Gastroesophageal sphincter (tissue), 4 donors: ENCODE results near the gene NTHL1. TPM values are rescaled to one million over a fixed set of nuclear protein-coding genes. Genes with fewer than 3 reads are reported as not detected.

Experiments used
- ATAC-seq: fragments of 150-250 bp; one replicate; pipeline ENCODE4 v1.9.1; 2016; ENCODE audit warnings: mild to moderate bottlenecking, moderate library complexity
- H3K27ac ChIP-seq, 4 donors: fragments of 200-600 bp; sonication (generic) in 3 of 4; 1 replicate in 3 of 4; 2 replicates in 1 of 4; pipeline ENCODE4 v1.5.1; 2016 to 2019
- H3K27me3 ChIP-seq: fragments of 200-600 bp; sonication (generic); one replicate; pipeline ENCODE4 v1.5.1; 2019
- H3K36me3 ChIP-seq, 2 donors: fragments of 200-600 bp; sonication (generic); one replicate each; pipeline ENCODE4 v1.5.1; 2019; ENCODE audit warnings: control low read depth in 1 of 2
- H3K4me1 ChIP-seq, 3 donors: fragments of 200-600 bp; sonication (generic); 1 replicate in 2 of 3; 2 replicates in 1 of 3; pipeline ENCODE4 v1.5.1; 2016 to 2019; ENCODE audit warnings: control low read depth in 2 of 3
- H3K4me3 ChIP-seq, 2 donors: fragments of 200-600 bp; sonication (generic); one replicate each; pipeline ENCODE4 v1.5.1; 2019; ENCODE audit warnings: mild to moderate bottlenecking in 1 of 2, moderate library complexity in 1 of 2
- H3K9me3 ChIP-seq, 3 donors: fragments of 200-600 bp; sonication (generic); one replicate each; pipeline ENCODE4 v1.5.1; 2017 to 2019; ENCODE audit warnings: control low read depth in 2 of 3
- EP300 ChIP-seq: sonication (generic); formaldehyde crosslinking; IDR thresholded peaks from one replicate; pipeline ENCODE4 v1.6.1; 2017; ENCODE audit warnings: antibody characterized with exemption, mild to moderate bottlenecking
- POLR2A ChIP-seq, 2 donors: fragments of 450-650 bp; IDR thresholded peaks; one replicate each; pipeline ENCODE4 v1.6.1; 2017; ENCODE audit warnings: antibody characterized with exemption in 2 of 2, mild to moderate bottlenecking in 2 of 2, moderate library complexity in 1 of 2
- POLR2AphosphoS5 ChIP-seq: sonication (generic); formaldehyde crosslinking; IDR thresholded peaks from one replicate; pipeline ENCODE4 v1.6.1; 2017; ENCODE audit warnings: antibody characterized with exemption
- WGBS, 2 donors: methylation state at CpG; one replicate each; pipeline ENCODE4 v1.1.5; 2018; ENCODE audit warnings: low coverage in 1 of 2; 5-methylcytosine and 5-hydroxymethylcytosine counted together
- total RNA-seq, 4 donors: library from RNA; depleted of rRNA; stranded (reverse); fragments of >200 nt; gene quantifications; one replicate each; pipeline ENCODE4 v1.1.0, GENCODE V29; 2016
- TF ChIP-seq, protein P1 (sequence below), 4 experiments: fragments of 200-600 bp in 2 of 4; fragments of 450-650 bp in 2 of 4; sonication (generic) in 1 of 4; IDR thresholded peaks; one replicate each; pipeline ENCODE4 v1.5.1; 2017 to 2019; ENCODE audit warnings: antibody characterized with exemption in 4 of 4, mild to moderate bottlenecking in 2 of 4, moderate library complexity in 2 of 4

Gene NTHL1
- total RNA-seq, 4 donors from 2014 or later: 18.4 to 25.4 (median 21.6) TPM

DNA sequence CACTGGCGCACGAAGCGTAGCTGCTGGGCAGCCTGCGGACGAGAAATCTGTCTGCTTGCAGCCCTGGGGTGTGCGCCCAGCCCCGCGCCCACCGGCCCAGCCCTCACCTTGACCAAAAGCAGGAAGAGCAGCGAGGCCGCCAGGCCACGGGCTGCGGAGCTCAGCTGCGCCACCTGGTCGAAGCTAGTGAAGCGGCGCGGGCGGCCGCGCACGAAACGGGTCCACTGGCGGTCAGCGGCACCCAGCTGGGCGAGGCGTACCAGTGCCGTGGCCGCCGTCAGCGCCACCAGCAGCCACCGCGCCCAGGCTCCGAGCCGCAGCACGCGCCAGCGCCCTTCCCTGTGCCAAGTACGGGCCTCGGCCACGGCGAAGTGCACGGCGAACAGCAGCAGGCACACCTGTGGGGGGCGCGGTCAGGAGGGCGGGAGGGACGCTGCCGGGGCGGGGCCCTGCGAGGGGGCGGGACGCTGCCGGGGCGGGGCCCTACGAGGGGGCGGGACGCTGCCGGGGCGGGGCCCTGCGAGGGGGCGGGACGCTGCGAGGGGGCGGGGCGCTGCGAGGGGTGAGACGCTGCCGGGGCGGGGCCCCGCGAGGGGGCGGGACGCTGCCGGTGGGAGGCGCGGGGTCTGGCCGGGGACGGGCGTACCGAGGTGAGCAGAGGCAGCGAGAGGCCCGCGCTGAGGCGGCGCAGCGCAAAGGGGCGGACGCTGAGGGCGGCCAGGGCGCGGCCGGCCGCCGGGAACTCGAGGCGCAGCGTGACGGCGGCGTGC is 43.3 kb upstream of the NTHL1 start:
- TF ChIP-seq POLR2AphosphoS5 (no peak), EP300 (no peak), POLR2A (IDR thresholded peaks at IDR 0.05) (no peak)
- TF ChIP-seq, protein P1, sequence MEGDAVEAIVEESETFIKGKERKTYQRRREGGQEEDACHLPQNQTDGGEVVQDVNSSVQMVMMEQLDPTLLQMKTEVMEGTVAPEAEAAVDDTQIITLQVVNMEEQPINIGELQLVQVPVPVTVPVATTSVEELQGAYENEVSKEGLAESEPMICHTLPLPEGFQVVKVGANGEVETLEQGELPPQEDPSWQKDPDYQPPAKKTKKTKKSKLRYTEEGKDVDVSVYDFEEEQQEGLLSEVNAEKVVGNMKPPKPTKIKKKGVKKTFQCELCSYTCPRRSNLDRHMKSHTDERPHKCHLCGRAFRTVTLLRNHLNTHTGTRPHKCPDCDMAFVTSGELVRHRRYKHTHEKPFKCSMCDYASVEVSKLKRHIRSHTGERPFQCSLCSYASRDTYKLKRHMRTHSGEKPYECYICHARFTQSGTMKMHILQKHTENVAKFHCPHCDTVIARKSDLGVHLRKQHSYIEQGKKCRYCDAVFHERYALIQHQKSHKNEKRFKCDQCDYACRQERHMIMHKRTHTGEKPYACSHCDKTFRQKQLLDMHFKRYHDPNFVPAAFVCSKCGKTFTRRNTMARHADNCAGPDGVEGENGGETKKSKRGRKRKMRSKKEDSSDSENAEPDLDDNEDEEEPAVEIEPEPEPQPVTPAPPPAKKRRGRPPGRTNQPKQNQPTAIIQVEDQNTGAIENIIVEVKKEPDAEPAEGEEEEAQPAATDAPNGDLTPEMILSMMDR (IDR thresholded peaks at IDR 0.05): peak in 2 of 4 experiments; percentile 9
- peak overlapping the region in 1 of 2 donors; percentile 16 for H3K4me3 ChIP-seq
- H3K27ac ChIP-seq: peak overlapping the region in 3 of 4 donors; percentile 77 to 84 (median 78)
- no peaks in the 10 kb centered on the region for H3K9me3 ChIP-seq
- H3K4me1 ChIP-seq: peaks cover 0 to 25% (median 5%) of the 10 kb centered on the region in 3 donors
- H3K36me3 ChIP-seq: peaks cover 0 to 99% of the 10 kb centered on the region in 2 donors
- peak; percentile 52 for ATAC-seq
- WGBS, 2 donors: 19 to 60% methylated on average over 1 to 14 of the region's 101 CpGs
- H3K27me3 ChIP-seq: no peaks in the 10 kb centered on the region

DNA sequence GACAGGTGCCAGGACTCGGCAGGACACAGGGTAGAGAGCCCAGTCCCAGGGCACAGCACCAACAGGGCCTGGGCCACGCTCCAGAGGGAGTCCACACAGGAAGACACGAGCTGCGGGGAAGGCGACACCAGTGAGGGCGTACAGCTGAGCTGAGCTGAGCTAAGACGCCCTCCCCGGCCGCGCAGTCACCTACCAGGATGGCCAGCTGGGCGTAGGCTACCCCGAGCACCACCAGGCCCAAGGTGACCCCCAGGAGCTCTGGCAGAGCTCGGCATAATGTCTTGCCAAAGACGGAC is 42.8 kb upstream of the NTHL1 start:
- Histone ChIP-seq H3K4me3 (no peak overlapping the region), H3K4me1 (peaks cover 0 to 25% (median 5%) of the 10 kb centered on the region in 3 donors), H3K27me3 (no peaks in the 10 kb centered on the region), H3K36me3 (peaks cover 0 to 99% of the 10 kb centered on the region in 2 donors), H3K27ac (peak overlapping the region in 3 of 4 donors; percentile 77 to 84 (median 78)), H3K9me3 (no peaks in the 10 kb centered on the region)
- no CpG with 5 or more reads among the region's 14 CpGs for WGBS, 2 donors
- no peak for ATAC-seq
- TF ChIP-seq POLR2AphosphoS5 (no peak), EP300 (no peak), POLR2A (IDR thresholded peaks at IDR 0.05) (no peak)
- TF ChIP-seq, protein P1 (IDR thresholded peaks at IDR 0.05): no peak

- H3K36me3 ChIP-seq: peaks cover 0 to 99% of the 10 kb centered on the region in 2 donors
- TF ChIP-seq, protein P1 (IDR thresholded peaks at IDR 0.05): no peak
- TF ChIP-seq EP300 (no peak), POLR2A (IDR thresholded peaks at IDR 0.05) (no peak), POLR2AphosphoS5 (peak; percentile 3)
- H3K27me3 ChIP-seq: no peaks in the 10 kb centered on the region
- H3K9me3 ChIP-seq: no peaks in the 10 kb centered on the region
- WGBS, 2 donors: no CpG with 5 or more reads among the region's 44 CpGs
- peak overlapping the region in 2 of 4 donors; percentile 77 to 84 for H3K27ac ChIP-seq
- H3K4me3 ChIP-seq: no peak overlapping the region
- ATAC-seq: no peak
- peaks cover 0 to 25% (median 5%) of the 10 kb centered on the region in 3 donors for H3K4me1 ChIP-seq
Measured at GRCh38 chr16:2089706-2090480, 42.3 kb upstream of the NTHL1 start.

- no peak for ATAC-seq
- Histone ChIP-seq H3K27me3 (no peaks in the 10 kb centered on the region), H3K36me3 (peaks cover 0 to 99% of the 10 kb centered on the region in 2 donors), H3K4me3 (no peak overlapping the region), H3K4me1 (peaks cover 0 to 27% (median 5%) of the 10 kb centered on the region in 3 donors), H3K9me3 (no peaks in the 10 kb centered on the region), H3K27ac (no peak overlapping the region)
- WGBS, 2 donors: 94% methylated on average over 3 of the region's 20 CpGs; no CpG with 5 or more reads in 1 of the 2 donors
- no peak for TF ChIP-seq EP300
- no peak for TF ChIP-seq POLR2AphosphoS5
- no peak for TF ChIP-seq POLR2A (IDR thresholded peaks at IDR 0.05)
- TF ChIP-seq, protein P1 (IDR thresholded peaks at IDR 0.05): no peak
Measured at GRCh38 chr16:2088759-2089358, 41.2 kb upstream of the NTHL1 start.
